GM19395 (cell line): ENCODE data around the gene NFE2L2.
"Not testable (repeated sequence)": the region's sequence is repeated elsewhere in the genome, so short reads cannot be mapped to it uniquely, and the experiment has no call there.

Experiments used
- ATAC-seq: cut with Tn5 transposase; IDR thresholded peaks from one replicate; pipeline ENCODE4 v1.9.1; 2021; ENCODE audit warnings: mild to moderate bottlenecking, moderate library complexity; ENCODE audit not compliant: unreplicated experiment

Gene NFE2L2

DNA sequence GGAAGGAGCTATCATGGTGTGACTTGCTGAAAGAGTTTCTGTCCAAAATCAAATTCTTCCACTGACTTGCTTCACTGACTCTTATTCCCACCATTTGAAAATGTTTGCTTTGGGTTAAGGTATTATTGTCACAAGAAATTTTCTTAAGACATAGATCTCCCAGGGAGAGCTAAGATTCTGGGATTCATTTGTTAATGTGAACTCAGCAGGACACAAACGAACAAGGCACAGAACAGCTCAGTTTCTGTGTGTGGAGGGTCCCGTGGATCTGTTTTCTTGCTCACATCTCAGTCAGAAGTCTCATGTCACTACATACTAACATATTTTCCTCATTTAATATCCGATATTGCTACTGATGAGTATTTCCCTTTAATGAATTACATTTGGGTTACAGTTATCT lies 60.1 kb downstream of the NFE2L2 start:
- no peak for ATAC-seq

DNA sequence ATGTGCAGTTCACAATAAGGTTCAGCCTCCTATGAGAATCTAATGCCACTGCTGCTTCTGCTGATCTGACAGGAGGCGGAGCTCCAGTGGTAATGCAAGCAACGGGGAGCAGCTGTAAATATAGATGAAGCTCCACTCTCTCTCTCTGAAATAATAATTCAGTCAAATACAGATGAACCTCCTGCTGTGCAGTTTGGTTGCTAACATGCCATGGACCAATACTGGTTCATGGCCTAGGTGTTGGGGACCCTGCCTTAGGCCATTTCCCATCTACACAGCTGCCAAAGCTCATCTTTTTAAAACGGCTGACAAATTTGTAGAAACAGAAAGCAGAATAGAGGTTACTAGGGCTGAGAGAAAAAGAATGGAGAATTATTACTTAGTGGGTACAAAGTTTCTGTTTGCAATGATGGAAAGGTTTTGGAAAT lies 62.6 kb downstream of the NFE2L2 start:
- no peak for ATAC-seq

DNA sequence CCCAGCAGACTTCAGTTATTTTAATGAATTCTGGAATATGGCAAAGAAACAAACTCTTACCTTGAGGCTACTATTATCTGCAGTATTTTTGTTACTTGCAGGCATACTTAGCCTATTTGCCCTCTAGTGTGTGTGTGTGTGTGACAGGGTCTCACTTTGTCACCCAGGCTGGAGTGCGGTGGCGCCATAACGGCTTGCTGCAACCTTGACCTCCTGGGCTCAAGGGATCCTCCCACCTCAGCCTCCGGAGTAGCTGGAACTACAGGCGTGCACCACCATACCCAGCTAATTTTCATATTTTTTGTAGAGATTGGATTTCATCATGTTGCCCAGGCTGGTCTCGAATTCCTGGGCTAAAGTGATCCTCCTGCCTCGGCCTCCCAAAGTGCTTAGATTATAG lies 64.1 kb downstream of the NFE2L2 start:
- not testable (repeated sequence) for ATAC-seq

DNA sequence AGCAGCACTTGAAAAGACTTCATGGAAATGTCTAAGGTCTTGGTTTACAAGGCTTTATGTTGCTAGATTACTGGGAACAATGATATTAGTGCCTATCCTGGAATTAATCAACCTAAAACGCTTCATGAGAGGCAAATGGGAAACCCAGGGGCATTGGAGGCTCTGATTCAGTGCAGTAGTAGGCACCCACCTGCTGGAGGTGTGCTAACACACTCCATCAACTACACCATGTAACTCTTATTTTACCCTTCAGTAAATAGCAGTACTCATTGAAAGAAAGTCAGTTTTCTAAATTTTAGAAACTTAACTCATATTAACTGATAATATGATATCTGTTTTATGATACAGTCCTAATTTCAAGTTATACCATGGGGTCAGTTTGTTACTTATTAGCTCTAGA lies 69.3 kb downstream of the NFE2L2 start:
- ATAC-seq, result peak; percentile 46

DNA sequence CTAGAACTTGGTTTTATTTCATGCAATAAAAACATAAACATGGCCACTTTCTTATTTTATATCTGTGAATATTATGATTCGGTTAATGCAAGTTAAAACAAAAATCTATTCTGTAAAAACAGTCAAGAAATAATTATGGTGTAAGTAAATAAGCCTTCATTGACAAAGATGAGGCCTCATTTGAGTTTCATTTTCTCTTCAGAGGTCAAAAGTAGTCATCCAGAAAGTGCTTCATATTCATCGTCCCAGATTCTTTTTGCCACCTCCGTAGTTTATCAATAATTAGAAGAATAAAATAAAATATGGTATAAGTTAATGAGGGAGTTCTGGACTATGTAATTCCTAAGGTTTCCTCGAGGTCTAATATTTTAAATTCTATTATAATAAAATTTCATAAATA lies 71.3 kb downstream of the NFE2L2 start:
- ATAC-seq, result peak; percentile 63

- peak; percentile 50 for ATAC-seq
These were observed 71.7 kb downstream of the NFE2L2 start for GRCh38 chr2:177192788-177193187.

GRCh38 chr2:177190941-177191340 lies 73.6 kb downstream of the NFE2L2 start:
- no peak for ATAC-seq

DNA sequence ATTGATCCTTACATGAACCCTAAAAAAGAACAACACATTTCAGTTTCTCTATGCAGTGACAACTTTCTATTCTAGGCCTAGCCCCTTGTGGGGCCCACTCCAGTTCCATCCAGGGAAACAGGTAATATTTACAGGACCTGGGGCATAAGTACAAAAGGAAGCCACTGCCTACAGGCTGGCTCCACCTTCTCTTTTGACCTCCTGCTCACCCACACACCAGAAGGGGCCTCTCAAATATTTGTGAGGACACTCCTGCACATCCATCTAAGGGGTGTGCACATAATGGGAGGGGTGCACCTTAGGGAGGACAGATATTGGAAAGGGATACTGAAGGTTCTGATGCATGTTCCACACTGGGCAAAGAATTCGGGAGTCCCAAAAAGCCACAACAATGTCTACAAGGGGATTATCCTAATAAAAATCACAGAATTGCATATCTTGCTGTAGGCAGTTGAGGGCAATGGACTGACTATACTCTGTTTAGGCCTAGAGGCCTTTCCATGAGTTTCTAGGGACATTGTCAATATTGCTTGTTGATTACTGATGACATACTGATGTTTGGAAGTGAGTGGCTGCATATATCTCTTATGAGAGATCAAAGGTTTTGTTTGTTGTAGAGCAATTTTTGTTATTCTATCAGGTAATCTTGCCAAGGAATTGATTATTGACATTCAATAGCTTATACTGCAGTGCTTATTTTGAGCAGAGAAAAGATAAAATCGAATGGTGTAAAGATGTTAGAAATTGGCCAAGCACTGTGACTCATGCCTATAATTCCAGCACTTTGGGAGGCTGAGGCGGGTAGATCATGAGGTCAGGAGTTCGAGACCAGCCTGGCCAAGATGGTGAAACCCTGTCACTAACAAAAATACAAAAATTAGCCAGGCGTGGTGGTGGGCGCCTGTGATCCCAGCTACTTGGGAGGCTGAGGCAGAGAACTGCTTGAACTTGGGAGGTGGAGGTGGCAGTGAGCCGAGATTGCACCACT lies 75.8 kb downstream of the NFE2L2 start:
- ATAC-seq, result no peak

- ATAC-seq, result no peak
These were observed 76.8 kb downstream of the NFE2L2 start for GRCh38 chr2:177187631-177188312.

- ATAC-seq, result not testable (repeated sequence)
These were observed 78.5 kb downstream of the NFE2L2 start for GRCh38 chr2:177186038-177186437.

DNA sequence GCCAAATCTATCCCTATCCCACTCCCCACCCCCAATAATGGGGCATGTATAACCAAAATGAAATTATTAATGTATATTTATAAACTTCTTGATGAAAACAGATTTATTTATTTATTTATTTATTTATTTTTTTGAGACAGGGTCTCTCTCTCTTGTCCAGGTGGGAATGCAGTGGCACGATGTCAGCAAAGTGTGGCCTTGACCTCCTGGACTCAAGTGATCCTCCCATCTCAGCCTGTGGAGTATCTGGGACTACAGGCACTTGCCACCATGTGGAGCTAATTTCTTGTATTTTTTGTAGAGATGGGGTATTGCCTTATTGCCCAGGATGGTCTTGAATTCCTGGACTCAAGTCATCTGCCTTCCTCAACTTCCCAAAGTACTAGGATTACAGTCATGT lies 79.9 kb downstream of the NFE2L2 start:
- no peak for ATAC-seq

DNA sequence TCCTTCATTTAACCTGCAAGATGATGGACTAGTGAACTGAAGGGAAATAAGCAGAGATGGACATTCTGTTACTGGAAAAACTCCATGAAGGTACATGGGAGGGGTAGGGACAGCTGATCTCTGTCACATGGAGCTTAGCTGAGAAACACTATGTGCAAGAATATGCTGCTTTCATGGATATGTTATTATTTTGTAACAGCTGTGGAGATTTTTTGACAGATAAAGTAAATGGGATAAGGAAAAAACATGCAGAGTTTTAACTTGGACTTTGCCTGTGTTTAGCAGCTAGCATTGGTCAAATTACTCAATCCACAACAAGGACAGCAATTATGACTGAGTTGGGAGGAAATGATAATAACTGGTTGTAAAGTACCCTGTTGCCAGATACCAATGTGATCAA lies 80.7 kb downstream of the NFE2L2 start:
- no peak for ATAC-seq
